Fibroblast of lung (primary cell): Measurements from ENCODE around the gene ZNF775. TPM values are rescaled to one million over a fixed set of nuclear protein-coding genes. Genes with fewer than 3 reads are reported as not detected.

Experiments
- DNase-seq, 2 donors: peaks; one replicate each; pipeline versions ENCODE4 v3.0.0 to v3.0.0-alpha.2; 2010; ENCODE audit warnings: low read depth in 2 of 2
- H2AFZ ChIP-seq: 2 replicates; pipeline ENCODE4 v1.5.1; 2012; ENCODE audit warnings: low read length, control low read depth, inconsistent platforms
- H3K27ac ChIP-seq: 2 replicates; pipeline ENCODE4 v1.5.1; 2011; ENCODE audit warnings: low read length, control low read depth; ENCODE audit not compliant: insufficient read depth
- H3K27me3 ChIP-seq: 2 replicates; pipeline ENCODE4 v1.5.1; 2011; ENCODE audit warnings: mild to moderate bottlenecking, low read length; ENCODE audit not compliant: control insufficient read depth, insufficient read depth
- H3K36me3 ChIP-seq: 2 replicates; pipeline ENCODE4 v1.5.1; 2011; ENCODE audit warnings: low read length; ENCODE audit not compliant: control insufficient read depth, insufficient read depth
- H3K4me1 ChIP-seq: 2 replicates; pipeline ENCODE4 v1.5.1; 2011; ENCODE audit warnings: low read length; ENCODE audit not compliant: control insufficient read depth, insufficient read depth; ENCODE audit errors: extremely low read depth
- H3K4me2 ChIP-seq: 2 replicates; pipeline ENCODE4 v1.5.1; 2011; ENCODE audit warnings: low read length, control low read depth; ENCODE audit not compliant: insufficient read depth; ENCODE audit errors: extremely low read depth
- H3K4me3 ChIP-seq, 4 experiments: fragments of 200-600 bp in 1 of 4; sonication (generic) in 1 of 4; replicated peaks in 1 of 4; 2 replicates each; pipeline ENCODE4 v1.5.1; 2011 to 2016; ENCODE audit warnings: low read length in 4 of 4, low read depth in 3 of 4, mild to moderate bottlenecking in 3 of 4, control low read depth in 2 of 4, inconsistent platforms in 1 of 4, mixed read lengths in 1 of 4; ENCODE audit not compliant: insufficient read depth in 1 of 4; ENCODE audit errors: control extremely low read depth in 1 of 4
- H3K79me2 ChIP-seq: 2 replicates; pipeline ENCODE4 v1.5.1; 2012; ENCODE audit warnings: mild to moderate bottlenecking, low read length, inconsistent platforms; ENCODE audit not compliant: control insufficient read depth, insufficient read depth
- H3K9ac ChIP-seq: 2 replicates; pipeline ENCODE4 v1.5.1; 2011; ENCODE audit warnings: mild to moderate bottlenecking, low read length, control low read depth; ENCODE audit not compliant: insufficient read depth
- H3K9me3 ChIP-seq: 2 replicates; pipeline ENCODE4 v1.5.1; 2012; ENCODE audit warnings: low read depth, low read length; ENCODE audit not compliant: control insufficient read depth, insufficient read depth
- H4K20me1 ChIP-seq: 2 replicates; pipeline ENCODE4 v1.5.1; 2011; ENCODE audit warnings: low read length; ENCODE audit not compliant: control insufficient read depth, insufficient read depth; ENCODE audit errors: extremely low read depth
- EZH2 ChIP-seq: IDR thresholded peaks from 2 replicates; pipeline ENCODE4 v1.5.1; 2012; ENCODE audit warnings: low read length, control low read depth, mild to moderate bottlenecking; ENCODE audit errors: missing control alignments
- polyA plus RNA-seq, 2 donors: library from polyadenylated mRNA; depleted of rRNA in 1 of 2; stranded (reverse) in 1 of 2; unstranded in 1 of 2; fragments of >200 nt; gene quantifications; 2 replicates each; pipeline ENCODE4 v1.2.1, GENCODE V29; 2011 to 2012; ENCODE audit warnings: missing spikeins in 1 of 2
- total RNA-seq: library from RNA; depleted of rRNA; stranded (reverse); fragments of >200 nt; gene quantifications from 2 replicates; pipeline ENCODE4 v1.2.1, GENCODE V29; 2014
- TF ChIP-seq, protein P1 (sequence below), 2 donors: IDR thresholded peaks in 1 of 2; conservative IDR thresholded peaks in 1 of 2; 1 replicate in 1 of 2; 2 replicates in 1 of 2; pipeline ENCODE4 v1.5.1; 2011 to 2012; ENCODE audit warnings: low read length in 2 of 2, control low read depth in 1 of 2, inconsistent platforms in 1 of 2, low read depth in 1 of 2, mild to moderate bottlenecking in 1 of 2

The ZNF775 gene
- total and polyA plus RNA-seq, 2 donors (not counting 1 experiment from before 2014, with no cell fraction given): 1.2 to 9.6 TPM

DNA sequence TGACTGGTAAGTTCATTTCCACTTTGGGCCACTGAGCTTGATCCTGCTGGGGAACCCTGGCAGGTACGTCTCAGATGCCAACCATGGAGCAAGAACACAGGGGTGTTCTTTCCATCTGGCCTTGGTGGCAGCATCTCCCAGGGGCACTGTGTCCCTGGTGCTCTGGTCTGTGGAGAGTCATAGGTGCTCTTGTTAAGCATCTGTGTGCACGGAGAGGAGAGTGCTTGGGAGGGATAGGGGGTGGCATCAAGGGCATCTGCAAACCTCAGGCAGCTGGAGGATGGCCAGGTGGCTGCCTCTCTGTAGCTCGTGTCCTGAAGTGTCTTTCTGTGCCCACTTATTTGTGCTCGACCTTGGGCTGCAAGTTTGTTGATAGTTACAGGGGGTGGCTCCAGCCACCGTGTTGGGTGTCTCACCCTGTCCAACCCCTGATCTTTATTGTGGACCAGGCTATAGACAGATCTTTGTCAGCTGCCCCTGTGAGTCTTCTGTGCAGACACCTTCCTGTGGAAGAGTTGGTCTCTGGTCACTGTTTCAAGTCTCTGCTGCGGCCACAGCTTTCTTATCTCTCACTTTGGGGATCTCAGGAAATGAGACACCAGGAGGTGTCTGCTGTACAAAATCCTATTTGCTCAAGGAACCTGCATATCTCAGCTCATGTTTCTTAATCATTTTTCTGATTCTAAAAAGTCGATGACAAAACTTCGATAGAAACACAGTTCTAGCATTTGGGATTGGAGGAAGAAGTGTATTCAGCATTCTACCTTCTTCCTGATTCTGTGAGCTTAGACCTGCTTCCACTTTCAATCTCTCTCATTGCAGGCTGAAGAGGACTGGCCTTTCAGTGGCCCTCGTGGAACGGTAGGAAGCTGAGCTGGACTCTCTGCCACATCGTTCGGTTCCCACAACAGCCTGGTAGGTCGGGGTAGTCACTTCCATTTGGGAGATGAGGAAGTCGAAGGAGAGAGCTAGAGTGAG is 54.1 kb downstream of the ZNF775 start:
- Histone ChIP-seq H3K9me3 (no peaks in the 10 kb centered on the region), H3K4me1 (peaks cover 5% of the 10 kb centered on the region), H2AFZ (no peak overlapping the region), H3K4me3 (no peak overlapping the region), H3K27ac (no peak overlapping the region), H3K4me2 (no peak overlapping the region), H3K27me3 (no peaks in the 10 kb centered on the region), H3K9ac (no peak overlapping the region), H3K79me2 (no peaks in the 10 kb centered on the region), H3K36me3 (no peaks in the 10 kb centered on the region), H4K20me1 (no peaks in the 10 kb centered on the region)
- DNase-seq: no peak
- TF ChIP-seq, protein P1, sequence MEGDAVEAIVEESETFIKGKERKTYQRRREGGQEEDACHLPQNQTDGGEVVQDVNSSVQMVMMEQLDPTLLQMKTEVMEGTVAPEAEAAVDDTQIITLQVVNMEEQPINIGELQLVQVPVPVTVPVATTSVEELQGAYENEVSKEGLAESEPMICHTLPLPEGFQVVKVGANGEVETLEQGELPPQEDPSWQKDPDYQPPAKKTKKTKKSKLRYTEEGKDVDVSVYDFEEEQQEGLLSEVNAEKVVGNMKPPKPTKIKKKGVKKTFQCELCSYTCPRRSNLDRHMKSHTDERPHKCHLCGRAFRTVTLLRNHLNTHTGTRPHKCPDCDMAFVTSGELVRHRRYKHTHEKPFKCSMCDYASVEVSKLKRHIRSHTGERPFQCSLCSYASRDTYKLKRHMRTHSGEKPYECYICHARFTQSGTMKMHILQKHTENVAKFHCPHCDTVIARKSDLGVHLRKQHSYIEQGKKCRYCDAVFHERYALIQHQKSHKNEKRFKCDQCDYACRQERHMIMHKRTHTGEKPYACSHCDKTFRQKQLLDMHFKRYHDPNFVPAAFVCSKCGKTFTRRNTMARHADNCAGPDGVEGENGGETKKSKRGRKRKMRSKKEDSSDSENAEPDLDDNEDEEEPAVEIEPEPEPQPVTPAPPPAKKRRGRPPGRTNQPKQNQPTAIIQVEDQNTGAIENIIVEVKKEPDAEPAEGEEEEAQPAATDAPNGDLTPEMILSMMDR (conservative IDR thresholded peaks at IDR 0.05 in 1 of 2, IDR thresholded peaks at IDR 0.05 in 1 of 2; ENCODE audit: low read depth in 1 of 2, low read length in 2 of 2): no peak
- no peak for TF ChIP-seq EZH2

DNA sequence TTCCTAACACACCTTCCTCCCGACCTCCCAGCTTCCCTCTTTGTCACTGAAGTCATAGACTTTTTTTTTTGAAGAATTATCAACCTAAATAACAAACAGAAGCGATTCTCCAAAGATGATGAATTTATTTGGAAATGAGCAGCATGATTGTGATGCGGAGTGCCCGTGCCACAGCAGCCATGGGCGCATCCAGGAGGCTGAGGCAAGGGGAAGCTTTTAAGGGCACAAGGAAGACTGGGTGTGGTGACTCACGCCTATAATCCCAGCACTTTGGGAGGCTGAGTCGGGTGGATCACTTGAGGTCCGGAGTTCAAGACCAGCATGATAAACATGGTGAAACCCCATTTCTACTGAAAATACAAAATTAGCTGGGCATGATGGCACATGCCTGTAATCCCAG is 55.1 kb downstream of the ZNF775 start:
- no peaks in the 10 kb centered on the region for H3K36me3 ChIP-seq
- H3K4me1 ChIP-seq: peaks cover under 1% of the 10 kb centered on the region
- H4K20me1 ChIP-seq: no peaks in the 10 kb centered on the region
- H3K9ac ChIP-seq: no peak overlapping the region
- no peak overlapping the region for H3K4me2 ChIP-seq
- no peaks in the 10 kb centered on the region for H3K9me3 ChIP-seq
- H3K27ac ChIP-seq: no peak overlapping the region
- no peak overlapping the region for H2AFZ ChIP-seq
- DNase-seq: no peak
- TF ChIP-seq EZH2: no peak
- TF ChIP-seq, protein P1 (conservative IDR thresholded peaks at IDR 0.05 in 1 of 2, IDR thresholded peaks at IDR 0.05 in 1 of 2; ENCODE audit: low read depth in 1 of 2, low read length in 2 of 2): no peak
- H3K27me3 ChIP-seq: no peaks in the 10 kb centered on the region
- H3K79me2 ChIP-seq: no peaks in the 10 kb centered on the region
- no peak overlapping the region for H3K4me3 ChIP-seq

- DNase-seq: no peak
- H3K9me3 ChIP-seq: no peaks in the 10 kb centered on the region
- H3K4me2 ChIP-seq: no peak overlapping the region
- H3K4me3 ChIP-seq: no peak overlapping the region
- TF ChIP-seq, protein P1 (conservative IDR thresholded peaks at IDR 0.05 in 1 of 2, IDR thresholded peaks at IDR 0.05 in 1 of 2; ENCODE audit: low read depth in 1 of 2, low read length in 2 of 2): no peak
- no peak for TF ChIP-seq EZH2
- no peaks in the 10 kb centered on the region for H3K27me3 ChIP-seq
- no peaks in the 10 kb centered on the region for H3K79me2 ChIP-seq
- H3K9ac ChIP-seq: no peak overlapping the region
- H3K27ac ChIP-seq: no peak overlapping the region
- no peaks in the 10 kb centered on the region for H3K36me3 ChIP-seq
- H2AFZ ChIP-seq: no peak overlapping the region
- no peaks in the 10 kb centered on the region for H4K20me1 ChIP-seq
- no peaks in the 10 kb centered on the region for H3K4me1 ChIP-seq
Observed at GRCh38 chr7:150435047-150435389, 55.9 kb downstream of the ZNF775 start.
